Thyroid gland (tissue), 4 donors: Measurements from ENCODE around the gene MAML3.

ENCODE experiments used
- CTCF ChIP-seq, 6 experiments: fragments of 200-600 bp in 3 of 6; fragments of 450-650 bp in 3 of 6; sonication (generic) in 3 of 6; IDR thresholded peaks; one replicate each; pipeline ENCODE4 v1.5.1; 2016 to 2019; ENCODE audit warnings: antibody characterized with exemption in 6 of 6, mild to moderate bottlenecking in 2 of 6, inconsistent platforms in 1 of 6, moderate library complexity in 1 of 6
- POLR2A ChIP-seq, 2 donors: fragments of 450-650 bp; IDR thresholded peaks; one replicate each; pipeline ENCODE4 v1.6.1; 2017; ENCODE audit warnings: antibody characterized with exemption in 2 of 2, mild to moderate bottlenecking in 2 of 2, moderate library complexity in 1 of 2

GRCh38 chr4:139776235-139776634 is 377.7 kb downstream of the MAML3 start:
- no peak for TF ChIP-seq CTCF (IDR thresholded peaks at IDR 0.05)
- no peak for TF ChIP-seq POLR2A (IDR thresholded peaks at IDR 0.05)
